ENCODE measurements around the gene MMP21.

The MMP21 gene

GRCh38 chr10:125801574-125801973 lies 26.0 kb upstream of the MMP21 start:
- TF ChIP-seq GATA2 (IDR thresholded peaks at IDR 0.05; ENCODE audit: low read depth, low read length) (no peak), GATA3 (IDR thresholded peaks at IDR 0.05; ENCODE audit: low read depth, low read length) (no peak)

DNA sequence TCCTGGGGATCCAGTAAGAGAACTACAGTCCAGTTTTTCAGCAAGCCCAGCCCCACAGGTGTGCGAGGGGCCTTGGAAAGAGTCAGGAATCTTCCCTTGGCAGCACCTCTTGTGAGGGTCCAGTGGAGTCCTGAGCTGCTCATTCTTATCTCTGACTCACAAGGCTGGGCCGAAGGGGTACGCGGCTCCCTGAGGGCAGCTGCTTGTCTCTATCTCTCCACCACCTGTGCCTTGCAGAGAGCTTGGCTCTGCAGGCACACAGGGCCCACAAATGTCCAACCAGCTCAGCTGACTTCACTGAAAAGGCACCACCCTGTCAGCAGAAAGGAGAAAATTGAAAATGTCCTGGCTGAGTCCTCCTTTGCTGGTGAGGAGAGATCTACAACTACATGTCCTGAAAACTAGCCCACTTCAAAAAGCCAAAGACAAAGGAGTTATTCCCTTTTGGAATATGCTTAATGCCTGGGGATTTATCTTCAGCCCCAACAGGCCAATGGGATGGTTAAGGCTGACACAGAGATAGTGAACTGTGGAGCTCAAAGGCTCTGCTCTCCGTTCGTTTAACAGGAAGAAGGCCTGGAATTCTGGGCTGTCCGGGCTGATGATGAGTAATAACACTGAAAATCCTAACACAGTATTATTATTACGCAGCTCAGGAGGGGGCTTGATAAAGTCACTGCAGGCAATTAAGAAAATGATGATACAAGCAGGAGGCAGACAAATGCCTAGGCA lies 24.0 kb upstream of the MMP21 start:
- TF ChIP-seq GATA3 (IDR thresholded peaks at IDR 0.05; ENCODE audit: low read depth, low read length) (no peak), GATA2 (IDR thresholded peaks at IDR 0.05; ENCODE audit: low read depth, low read length) (no peak)

- TF ChIP-seq GATA3 (IDR thresholded peaks at IDR 0.05; ENCODE audit: low read depth, low read length) (no peak), GATA2 (IDR thresholded peaks at IDR 0.05; ENCODE audit: low read depth, low read length) (no peak)
Observed at GRCh38 chr10:125797994-125798662, 22.5 kb upstream of the MMP21 start.

- TF ChIP-seq GATA3 (IDR thresholded peaks at IDR 0.05; ENCODE audit: low read depth, low read length) (no peak), GATA2 (IDR thresholded peaks at IDR 0.05; ENCODE audit: low read depth, low read length) (no peak)
Observed at GRCh38 chr10:125797424-125797823, 21.8 kb upstream of the MMP21 start.

- TF ChIP-seq GATA2 (IDR thresholded peaks at IDR 0.05; ENCODE audit: low read depth, low read length) (no peak), GATA3 (IDR thresholded peaks at IDR 0.05; ENCODE audit: low read depth, low read length) (no peak)
Observed at GRCh38 chr10:125795637-125796190, 20.1 kb upstream of the MMP21 start.

DNA sequence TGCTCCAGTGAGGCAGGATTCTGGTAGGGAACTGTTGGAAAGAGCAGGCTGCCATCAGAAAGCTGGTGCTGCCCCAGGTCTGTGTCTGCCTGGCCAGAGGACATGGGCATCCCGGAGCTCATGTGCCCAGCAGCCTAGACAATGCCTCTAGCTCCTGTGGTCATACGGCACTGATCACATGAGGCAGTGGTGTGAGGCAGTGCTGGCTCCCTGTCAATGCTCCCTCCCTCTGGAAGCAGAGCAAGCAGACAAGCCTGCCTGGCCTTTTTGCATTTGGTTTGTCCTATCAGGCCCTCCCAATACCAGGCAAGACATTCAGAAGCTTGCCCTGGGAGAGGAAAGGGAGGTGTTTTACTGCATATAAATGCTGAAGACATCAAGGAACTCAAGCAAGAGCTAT lies 19.5 kb upstream of the MMP21 start:
- TF ChIP-seq GATA3 (IDR thresholded peaks at IDR 0.05; ENCODE audit: low read depth, low read length) (no peak), GATA2 (IDR thresholded peaks at IDR 0.05; ENCODE audit: low read depth, low read length) (no peak)

- TF ChIP-seq GATA2 (IDR thresholded peaks at IDR 0.05; ENCODE audit: low read depth, low read length): no peak
- no peak for TF ChIP-seq GATA3 (IDR thresholded peaks at IDR 0.05; ENCODE audit: low read depth, low read length)
Observed at GRCh38 chr10:125792342-125793300, 17.0 kb upstream of the MMP21 start.

DNA sequence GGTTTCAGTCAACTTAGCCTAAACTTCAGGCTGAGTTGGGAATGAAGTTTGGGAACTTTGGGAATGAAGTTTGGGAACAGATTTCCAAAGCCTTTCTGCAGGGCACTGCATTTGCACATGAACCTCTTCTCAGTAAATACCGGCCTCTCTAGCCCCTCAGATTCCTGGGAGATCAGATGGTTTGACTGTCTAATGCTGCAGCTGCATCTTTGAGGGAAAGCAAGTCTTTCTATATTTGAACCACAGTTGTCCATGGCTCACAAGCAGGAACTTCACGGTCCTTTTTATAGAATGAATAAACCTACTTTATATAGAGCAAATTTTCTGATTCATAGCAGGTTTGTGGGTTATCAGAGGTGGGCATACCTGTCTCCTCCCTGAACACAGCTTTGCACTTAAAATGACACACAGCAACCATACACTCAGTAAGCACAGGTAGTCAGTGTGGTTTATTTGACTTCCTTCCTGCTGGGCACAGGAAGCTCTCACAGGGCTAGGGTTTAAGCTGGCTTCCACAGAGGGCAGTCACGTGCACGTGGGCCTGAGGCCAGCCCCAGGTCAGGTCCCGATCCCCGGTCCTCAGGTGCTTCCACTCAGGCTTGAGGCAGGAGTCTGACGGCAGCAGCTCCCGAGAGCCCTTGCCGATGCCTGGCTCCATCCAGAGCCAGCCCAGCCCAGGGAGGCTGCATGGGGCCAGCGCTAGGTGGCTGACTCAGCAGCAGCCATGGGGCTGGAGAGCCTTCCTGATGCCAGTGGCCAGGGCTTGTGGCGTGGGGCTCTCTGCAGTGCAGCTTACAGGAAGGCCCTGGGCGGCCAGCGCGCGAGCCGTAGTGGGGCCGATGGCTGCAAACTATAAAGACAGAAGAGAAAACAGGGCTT lies 12.8 kb upstream of the MMP21 start:
- no peak for TF ChIP-seq GATA3 (IDR thresholded peaks at IDR 0.05; ENCODE audit: low read depth, low read length)

GRCh38 chr10:125785791-125786190 lies 10.2 kb upstream of the MMP21 start:
- TF ChIP-seq GATA2 (IDR thresholded peaks at IDR 0.05; ENCODE audit: low read depth, low read length) (no peak), GATA3 (IDR thresholded peaks at IDR 0.05; ENCODE audit: low read depth, low read length) (no peak)

DNA sequence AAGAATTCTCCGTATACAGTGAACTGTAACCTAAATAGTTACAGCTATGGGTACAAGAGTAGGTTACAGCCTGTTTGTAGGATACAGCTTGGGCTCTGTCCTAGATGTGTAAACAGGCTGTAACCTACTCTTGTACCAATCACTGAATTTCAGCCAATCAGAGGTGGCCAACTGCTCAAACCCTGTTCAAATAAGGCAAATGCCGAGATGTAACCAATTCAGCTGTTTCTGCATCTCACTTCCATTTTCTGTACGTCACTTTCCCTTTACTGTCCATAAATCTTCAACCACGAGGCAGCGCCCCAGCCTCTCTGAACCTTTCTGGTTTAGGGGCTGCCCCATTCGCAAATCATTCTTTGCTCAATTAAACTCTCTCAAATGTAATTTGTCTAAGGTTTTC lies 8.3 kb upstream of the MMP21 start:
- TF ChIP-seq GATA2 (IDR thresholded peaks at IDR 0.05; ENCODE audit: low read depth, low read length) (no peak), GATA3 (IDR thresholded peaks at IDR 0.05; ENCODE audit: low read depth, low read length) (no peak)

DNA sequence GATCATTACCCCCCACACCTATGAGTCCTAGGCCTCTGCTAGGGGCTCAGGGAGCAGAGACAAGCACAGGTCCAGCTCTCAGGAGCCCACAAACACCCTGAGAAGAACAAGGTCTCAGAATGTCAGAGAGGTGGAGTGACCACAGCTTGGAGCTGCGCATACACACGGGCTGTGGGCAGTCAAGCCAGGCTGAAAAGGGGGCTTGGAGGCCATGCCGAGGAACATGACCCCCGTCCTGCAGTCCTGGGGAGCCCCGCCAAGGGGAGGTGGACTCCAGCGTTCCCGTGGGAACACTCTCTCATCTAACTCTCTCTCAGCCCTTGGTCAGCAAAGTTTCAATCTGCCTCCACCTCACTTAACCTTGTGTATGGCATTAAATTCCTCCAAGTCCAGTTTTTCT lies 7.8 kb upstream of the MMP21 start:
- TF ChIP-seq GATA3 (IDR thresholded peaks at IDR 0.05; ENCODE audit: low read depth, low read length) (no peak), GATA2 (IDR thresholded peaks at IDR 0.05; ENCODE audit: low read depth, low read length) (no peak)

DNA sequence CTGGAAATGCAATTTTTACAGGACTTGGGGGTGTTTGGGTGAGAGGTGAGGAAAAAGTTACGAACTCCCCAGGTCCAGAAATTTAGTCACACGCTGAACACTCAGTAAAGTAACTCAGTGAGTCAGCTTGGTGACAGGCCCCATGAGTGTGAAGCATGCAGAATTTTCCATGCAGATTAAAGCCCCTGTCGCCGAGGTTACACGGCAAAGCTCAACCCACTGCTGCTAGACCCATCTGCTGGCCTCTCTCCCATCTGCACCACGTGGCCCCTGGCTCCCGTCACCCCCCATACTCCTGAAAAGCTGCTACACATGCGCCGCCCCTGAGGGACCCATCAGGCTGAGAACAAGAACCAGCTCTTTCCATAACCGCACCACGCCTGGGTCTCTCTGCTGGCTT lies 7.0 kb upstream of the MMP21 start:
- TF ChIP-seq GATA2 (IDR thresholded peaks at IDR 0.05; ENCODE audit: low read depth, low read length) (no peak), GATA3 (IDR thresholded peaks at IDR 0.05; ENCODE audit: low read depth, low read length) (no peak)

DNA sequence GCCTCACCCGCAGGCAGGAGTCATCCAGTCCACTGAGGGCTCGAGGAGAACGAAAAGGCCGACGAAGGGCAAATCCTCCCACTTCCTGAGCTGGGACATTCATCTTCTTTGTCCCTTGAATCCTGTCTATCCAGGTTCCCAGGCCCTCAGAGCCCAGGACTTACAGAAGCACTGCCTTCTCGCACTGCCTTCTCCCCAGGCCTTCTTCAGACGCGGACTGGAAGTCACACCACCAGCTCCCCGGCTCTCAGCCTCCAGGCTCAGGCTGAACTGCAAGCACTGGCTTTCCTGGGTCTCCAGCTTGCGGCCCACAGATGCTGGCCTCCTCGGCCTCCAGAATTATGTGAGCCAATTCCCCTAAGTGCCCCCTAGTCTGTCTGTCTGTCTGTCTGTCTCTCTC lies 6.4 kb upstream of the MMP21 start:
- no peak for TF ChIP-seq GATA2 (IDR thresholded peaks at IDR 0.05; ENCODE audit: low read depth, low read length)
- TF ChIP-seq GATA3 (IDR thresholded peaks at IDR 0.05; ENCODE audit: low read depth, low read length): no peak

Measured in SH-SY5Y (cell line).